GM12865 (cell line): ENCODE data around the gene KRTAP5-1.
A peak's percentile ranks its signal among the peaks of the same experiment; 100 is the strongest.

Experiments used
- DNase-seq: peaks from one replicate; pipeline ENCODE4 v3.0.0; 2010; ENCODE audit warnings: low read depth
- H3K4me3 ChIP-seq: 2 replicates; pipeline ENCODE4 v1.5.1; 2011; ENCODE audit warnings: mild to moderate bottlenecking, low read depth, low read length, control low read depth
- CTCF ChIP-seq: IDR thresholded peaks from 2 replicates; pipeline ENCODE4 v1.5.1; 2011; ENCODE audit warnings: low read length, control low read depth, low read depth, inconsistent platforms; ENCODE audit not compliant: insufficient read depth; ENCODE audit errors: missing control alignments

KRTAP5-1 gene

DNA sequence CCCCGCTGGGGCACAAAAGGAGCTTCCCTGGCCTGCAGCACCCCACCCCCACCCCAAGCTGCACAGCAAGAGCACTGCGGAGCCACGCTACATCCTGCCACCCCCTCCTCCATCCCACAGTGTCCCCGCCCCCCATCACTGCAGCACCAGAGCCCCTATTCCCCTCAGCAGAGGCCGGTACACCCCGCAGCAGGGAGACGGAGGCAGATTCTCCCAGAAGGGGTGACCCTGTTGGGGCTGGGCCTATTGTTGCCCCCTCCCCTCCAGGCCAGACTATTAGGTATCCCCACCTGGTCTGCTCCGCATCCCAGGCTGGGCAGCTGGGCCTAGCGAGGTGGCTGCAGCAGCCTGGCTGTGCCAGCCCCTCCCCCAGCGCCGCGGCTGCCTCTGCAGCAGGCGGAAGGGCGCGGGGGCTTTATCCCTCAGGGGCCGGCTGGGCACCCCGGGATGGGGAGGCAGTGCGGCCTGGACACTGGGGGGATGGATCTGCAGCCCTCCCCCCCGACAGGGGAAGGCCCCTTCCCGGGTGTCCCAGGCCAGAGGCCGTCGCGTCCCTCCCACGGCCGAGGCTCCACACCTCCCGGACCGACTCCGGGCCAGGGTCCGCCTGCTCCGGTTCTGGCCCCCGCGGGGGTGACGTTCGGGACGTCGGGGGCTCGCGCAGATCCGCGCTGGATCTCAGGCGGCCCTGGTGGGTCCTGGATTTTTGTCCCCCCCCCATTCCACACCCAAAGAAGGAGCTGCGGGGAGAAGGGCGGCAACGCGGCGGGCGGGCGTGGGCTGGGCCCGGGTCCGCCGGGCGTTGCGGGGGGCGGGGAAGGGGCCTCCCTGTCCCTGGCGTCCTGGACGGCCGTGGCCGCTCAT lies 14.0 kb downstream of the KRTAP5-1 start:
- peak overlapping the region; percentile 30 for H3K4me3 ChIP-seq
- TF ChIP-seq CTCF = no peak

GRCh38 chr11:1570531-1570895 lies 14.6 kb downstream of the KRTAP5-1 start:
- DNase-seq = no peak
- H3K4me3 ChIP-seq = no peak overlapping the region

More for the DNA sequence above, 14.0 kb downstream of the KRTAP5-1 start:
- DNase-seq = no peak

DNA sequence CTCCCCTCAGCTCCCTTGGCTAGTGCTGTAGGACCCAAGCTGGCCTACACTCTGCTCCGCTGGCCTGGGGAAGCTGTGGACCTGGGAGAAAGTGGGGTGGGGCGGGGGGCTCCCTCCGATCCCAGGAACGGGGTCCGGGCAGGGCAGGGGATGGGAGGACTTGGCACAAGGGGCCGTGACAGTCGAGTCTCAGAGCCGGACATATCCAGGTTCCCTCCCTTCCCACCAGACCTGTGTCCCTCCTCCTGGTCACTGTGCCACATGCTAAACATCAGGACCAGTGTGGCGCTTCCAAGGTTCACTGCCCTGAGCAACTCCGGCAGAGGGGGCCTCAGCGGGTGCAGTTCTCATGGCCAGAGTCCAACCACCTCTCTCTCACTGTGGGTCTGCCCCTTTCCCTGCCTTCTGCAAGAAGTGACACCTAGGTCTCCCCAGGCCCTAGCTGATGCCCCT lies 15.1 kb downstream of the KRTAP5-1 start:
- DNase-seq = no peak
- H3K4me3 ChIP-seq = no peak overlapping the region
- TF ChIP-seq CTCF = no peak

More at GRCh38 chr11:1570531-1570895, 14.6 kb downstream of the KRTAP5-1 start:
- no peak for TF ChIP-seq CTCF

GRCh38 chr11:1569251-1569780 lies 15.8 kb downstream of the KRTAP5-1 start:
- H3K4me3 ChIP-seq = no peak overlapping the region
- DNase-seq = no peak
- no peak for TF ChIP-seq CTCF

GRCh38 chr11:1568441-1568911 lies 16.6 kb downstream of the KRTAP5-1 start:
- peak; percentile 41 for DNase-seq
- TF ChIP-seq CTCF = no peak
- no peak overlapping the region for H3K4me3 ChIP-seq

DNA sequence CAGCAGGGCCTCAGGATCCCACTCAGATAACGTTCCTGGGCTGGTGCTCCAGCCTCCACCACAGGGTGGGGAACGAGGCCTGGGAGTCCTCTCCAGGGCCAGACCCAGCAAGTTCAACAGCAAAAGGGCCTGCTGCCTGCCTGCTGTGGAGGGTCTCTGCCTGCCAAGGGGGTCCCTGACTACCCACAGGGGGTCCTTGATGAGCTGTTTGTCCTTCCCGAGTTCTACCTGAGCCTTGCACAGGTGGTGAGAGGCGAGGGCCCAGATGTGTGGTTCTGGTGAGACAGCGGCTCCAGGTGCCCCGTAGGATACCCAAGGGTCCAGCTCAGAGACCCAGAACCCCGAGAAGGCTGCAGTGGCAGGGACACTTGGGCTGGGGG lies 17.4 kb downstream of the KRTAP5-1 start:
- DNase-seq = no peak
- H3K4me3 ChIP-seq = no peak overlapping the region
- no peak for TF ChIP-seq CTCF
